ENCODE results near the gene ARHGAP1. TPM values are rescaled to one million over a fixed set of nuclear protein-coding genes. Genes with fewer than 3 reads are reported as not detected.

ARHGAP1 gene
- total RNA-seq, 1 donor, result 62.2 TPM

- no peak overlapping the region for H3K4me3 ChIP-seq (ENCODE audit: low read depth, low read length)
- TF ChIP-seq CTCF (IDR thresholded peaks at IDR 0.05; ENCODE audit: insufficient read depth, low read depth, low read length), result no peak
- DNase-seq (ENCODE audit: low read depth), result no peak
Observed at GRCh38 chr11:46679241-46680163, 20.9 kb downstream of the ARHGAP1 start.

GRCh38 chr11:46678741-46679130 lies 21.7 kb downstream of the ARHGAP1 start:
- no peak for DNase-seq (ENCODE audit: low read depth)
- TF ChIP-seq CTCF (IDR thresholded peaks at IDR 0.05; ENCODE audit: insufficient read depth, low read depth, low read length), result no peak

GRCh38 chr11:46677991-46678740 lies 22.3 kb downstream of the ARHGAP1 start:
- H3K4me3 ChIP-seq (ENCODE audit: low read depth, low read length), result no peak overlapping the region
- TF ChIP-seq CTCF (IDR thresholded peaks at IDR 0.05; ENCODE audit: insufficient read depth, low read depth, low read length), result no peak
- DNase-seq (ENCODE audit: low read depth), result no peak

More at GRCh38 chr11:46678741-46679130, 21.7 kb downstream of the ARHGAP1 start:
- H3K4me3 ChIP-seq (ENCODE audit: low read depth, low read length), result no peak overlapping the region

DNA sequence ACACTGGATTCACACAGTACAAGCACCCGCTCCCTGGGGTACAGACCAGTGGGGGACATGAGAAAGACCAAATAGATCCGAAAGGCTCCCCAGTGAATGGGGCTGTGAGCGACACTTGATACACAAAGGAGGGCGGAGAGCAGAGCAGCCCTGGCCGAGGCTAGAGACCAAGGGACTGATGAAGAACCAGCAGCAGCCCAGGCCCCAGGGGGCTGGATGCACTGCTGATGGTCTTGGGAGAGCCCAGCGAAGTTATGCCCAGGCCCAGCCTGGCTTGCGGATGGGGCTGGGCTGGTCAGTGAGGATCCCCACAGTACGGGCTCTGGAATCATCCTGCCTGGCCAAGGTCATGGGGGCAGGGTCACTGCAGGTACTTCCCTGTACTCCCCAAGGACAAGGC lies 23.2 kb downstream of the ARHGAP1 start:
- no peak for TF ChIP-seq CTCF (IDR thresholded peaks at IDR 0.05; ENCODE audit: insufficient read depth, low read depth, low read length)
- no peak overlapping the region for H3K4me3 ChIP-seq (ENCODE audit: low read depth, low read length)
- DNase-seq (ENCODE audit: low read depth), result no peak

DNA sequence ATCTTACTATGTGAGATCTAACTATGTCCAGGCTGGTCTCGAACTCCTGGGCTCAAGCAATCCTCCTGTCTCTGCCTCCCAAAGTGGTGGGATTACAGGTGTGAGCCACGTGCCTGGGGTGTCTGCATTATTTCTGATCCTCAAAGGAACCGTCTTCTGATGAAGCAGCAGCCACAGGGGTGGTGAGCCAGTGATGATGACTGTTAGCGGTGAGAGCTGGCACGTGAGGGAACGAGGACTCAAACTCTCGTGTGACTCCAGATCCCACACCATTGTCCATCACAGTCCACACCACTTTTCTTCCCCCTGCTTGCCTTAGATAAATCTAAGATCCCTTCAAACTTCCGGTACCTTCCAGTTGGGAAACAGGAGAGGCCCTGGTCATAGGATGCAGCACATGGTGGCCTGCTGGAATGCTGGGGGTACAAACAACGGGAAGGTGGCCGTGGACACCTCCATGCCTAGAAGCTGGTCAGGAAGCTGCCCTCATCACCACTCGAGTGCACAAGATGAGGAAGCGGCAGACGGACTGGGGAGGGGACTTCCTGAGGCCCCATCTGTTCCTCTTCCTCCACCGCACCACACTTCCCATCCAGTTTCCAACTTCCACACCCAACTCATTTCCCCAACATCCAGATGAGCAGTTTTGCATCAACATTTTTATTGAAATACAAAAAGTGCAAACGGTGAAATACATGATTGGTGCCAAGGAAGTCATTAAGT lies 23.8 kb downstream of the ARHGAP1 start:
- DNase-seq (ENCODE audit: low read depth), result no peak
- no peak overlapping the region for H3K4me3 ChIP-seq (ENCODE audit: low read depth, low read length)
- TF ChIP-seq CTCF (IDR thresholded peaks at IDR 0.05; ENCODE audit: insufficient read depth, low read depth, low read length), result no peak

DNA sequence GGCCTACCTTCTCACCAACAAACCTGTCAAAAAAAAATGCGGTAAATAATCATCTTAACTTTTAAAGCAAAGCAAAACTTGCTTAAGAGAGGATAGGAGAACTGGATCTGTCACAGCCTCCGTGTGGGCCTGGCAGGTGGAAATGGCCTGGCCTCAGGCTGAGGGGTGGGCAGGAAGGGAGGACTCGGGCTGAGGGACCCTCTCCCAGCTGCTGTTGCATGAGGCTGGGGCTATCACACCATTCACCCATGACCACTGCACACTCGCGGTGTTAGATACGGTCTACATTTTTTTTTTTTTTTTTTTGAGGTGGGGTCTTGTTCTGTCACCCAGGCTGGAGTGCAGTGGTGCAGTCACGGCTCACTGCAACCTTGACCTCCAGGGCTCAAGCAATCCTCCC lies 24.5 kb downstream of the ARHGAP1 start:
- no peak for DNase-seq (ENCODE audit: low read depth)
- no peak overlapping the region for H3K4me3 ChIP-seq (ENCODE audit: low read depth, low read length)
- TF ChIP-seq CTCF (IDR thresholded peaks at IDR 0.05; ENCODE audit: insufficient read depth, low read depth, low read length), result no peak
